Gastrocnemius medialis (tissue), 4 donors: ENCODE results near the gene RASSF8.

Experiments used
- CTCF ChIP-seq, 5 experiments: fragments of 450-650 bp in 3 of 5; fragments of 200-600 bp in 2 of 5; sonication (generic) in 2 of 5; IDR thresholded peaks in 4 of 5; conservative IDR thresholded peaks in 1 of 5; 1 replicate in 4 of 5; 2 replicates in 1 of 5; pipeline ENCODE4 v1.5.1; 2016 to 2019; ENCODE audit warnings: antibody characterized with exemption in 5 of 5, mild to moderate bottlenecking in 3 of 5, moderate library complexity in 3 of 5
- POLR2A ChIP-seq, 2 donors: fragments of 450-650 bp; IDR thresholded peaks; one replicate each; pipeline ENCODE4 v1.6.1; 2017; ENCODE audit warnings: antibody characterized with exemption in 2 of 2, mild to moderate bottlenecking in 2 of 2, moderate library complexity in 2 of 2

DNA sequence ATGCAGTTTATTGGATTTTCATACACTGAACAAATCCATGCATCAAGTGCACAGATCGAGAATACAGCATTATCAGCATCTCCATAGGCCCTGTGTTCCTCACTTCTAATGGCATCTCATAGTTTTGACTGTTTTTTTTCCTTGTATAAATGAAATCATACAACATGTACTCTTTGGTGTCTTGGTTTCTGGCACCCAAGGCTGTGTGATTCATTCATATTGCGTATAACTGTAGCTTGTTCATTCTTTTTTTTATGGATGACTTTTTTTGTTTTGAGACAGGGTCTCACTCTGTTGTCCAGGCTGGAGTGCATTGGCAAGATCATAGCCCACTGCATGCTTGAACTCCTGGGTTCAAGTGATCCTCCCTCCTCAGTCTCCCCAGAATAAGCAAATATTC, 14.3 kb downstream of the RASSF8 start:
- TF ChIP-seq CTCF (IDR thresholded peaks at IDR 0.05 in 4 of 5, conservative IDR thresholded peaks at IDR 0.05 in 1 of 5) (no peak), POLR2A (IDR thresholded peaks at IDR 0.05) (no peak)
